Dermis microvascular lymphatic vessel endothelial cell (primary cell): Measurements from ENCODE around the gene ORC4. TPM values are rescaled to one million over a fixed set of nuclear protein-coding genes. Genes with fewer than 3 reads are reported as not detected.
"Not testable (repeated sequence)": the region's sequence is repeated elsewhere in the genome, so short reads cannot be mapped to it uniquely, and the experiment has no call there.

Source experiments
- DNase-seq, 2 donors: peaks; one replicate each; pipeline versions ENCODE4 v3.0.0 to v3.0.0-alpha.2; 2010; ENCODE audit warnings: low read depth in 2 of 2
- total RNA-seq: library from RNA; depleted of rRNA; stranded (reverse); fragments of >200 nt; gene quantifications from 2 replicates; pipeline ENCODE4 v1.2.1, GENCODE V29; 2014

The ORC4 gene
- total RNA-seq, 1 donor from 2014 or later: 18.5 TPM

DNA sequence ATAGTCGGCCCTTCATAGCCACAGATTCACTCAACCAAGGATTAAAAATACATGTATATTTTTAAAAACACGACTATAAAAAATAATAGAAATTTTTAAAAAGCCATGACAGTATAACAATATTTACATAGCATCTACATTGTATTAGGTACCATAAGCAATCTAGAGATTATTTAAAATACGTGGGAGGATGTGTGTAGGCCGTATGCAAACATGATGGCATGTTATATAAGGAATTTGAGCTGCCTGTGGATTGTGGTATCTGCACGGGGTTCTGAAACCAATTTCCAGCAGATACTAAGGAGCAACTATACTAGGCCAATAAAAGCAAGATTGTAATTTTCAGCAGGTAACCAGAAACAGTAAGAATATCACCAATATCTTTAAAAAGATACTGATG, 5.9 kb downstream of the ORC4 start:
- no peak for DNase-seq

DNA sequence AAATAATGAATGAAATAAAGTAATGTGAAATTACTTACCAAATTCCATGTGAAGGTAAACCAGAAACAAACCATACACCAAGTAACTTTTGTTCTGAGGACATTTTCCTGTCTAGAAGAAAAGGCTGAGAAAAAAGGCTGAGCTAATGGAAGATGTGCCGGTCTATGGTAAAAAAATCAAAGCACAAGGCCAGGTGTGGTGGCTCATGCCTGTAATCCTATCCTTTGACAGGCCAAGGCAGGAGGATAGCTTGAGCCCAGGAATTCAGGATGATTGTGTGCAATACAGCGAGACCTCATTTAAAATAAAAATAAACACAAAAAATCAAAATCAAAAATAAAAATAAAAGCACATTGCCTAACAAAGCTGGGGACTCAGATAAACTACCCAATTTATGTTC, 6.7 kb downstream of the ORC4 start:
- DNase-seq: no peak

DNA sequence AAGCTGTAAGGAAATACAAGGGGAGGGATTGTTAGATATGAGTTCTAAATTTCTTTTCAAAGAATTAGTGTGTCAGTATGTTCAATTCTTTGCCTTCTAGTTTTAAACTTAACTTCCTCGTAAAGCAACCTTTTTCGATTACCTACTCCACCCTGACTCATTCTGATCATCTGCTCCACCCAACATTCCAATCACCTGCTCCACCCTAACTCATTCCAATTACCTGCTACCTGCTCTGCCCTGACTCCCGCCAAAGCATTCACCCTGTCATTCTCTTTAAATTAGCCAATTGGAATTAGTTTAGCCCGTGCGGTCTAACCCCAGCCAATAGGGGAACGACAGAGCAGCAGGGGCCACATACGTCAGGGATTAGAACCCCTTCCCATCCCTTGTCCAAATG, 12.1 kb downstream of the ORC4 start:
- DNase-seq: not testable (repeated sequence)

DNA sequence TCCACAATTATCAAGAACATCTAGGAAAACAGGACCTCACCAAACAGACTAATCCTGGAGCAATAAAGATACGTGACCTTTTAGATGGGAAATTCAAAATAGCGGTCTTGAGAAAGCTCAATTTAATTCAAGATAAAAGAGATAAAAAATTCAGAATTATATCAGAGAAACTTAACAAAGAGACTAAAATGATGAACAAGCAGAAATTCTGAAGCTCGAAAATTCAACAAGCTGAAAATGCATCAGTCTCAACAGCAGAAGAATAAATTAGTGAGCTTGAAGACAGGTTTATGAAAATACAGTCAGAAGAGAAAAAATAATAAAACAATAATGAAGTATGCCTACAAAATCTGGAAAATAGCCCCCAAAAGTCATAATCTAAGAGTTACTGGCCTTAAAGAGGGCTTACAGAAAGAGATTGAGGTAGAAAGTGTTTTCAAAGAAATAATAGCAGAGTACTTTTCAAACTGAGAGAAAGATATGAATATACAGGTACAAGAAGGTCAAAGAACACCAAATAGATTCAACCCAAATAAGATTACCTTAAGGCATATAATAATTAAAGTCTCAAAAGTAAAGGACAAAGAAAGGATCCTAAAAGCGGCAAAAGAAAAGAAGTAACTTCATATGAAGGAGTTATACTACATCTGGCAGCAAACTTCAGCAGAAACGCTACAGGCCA, 13.2 kb downstream of the ORC4 start:
- no peak for DNase-seq

DNA sequence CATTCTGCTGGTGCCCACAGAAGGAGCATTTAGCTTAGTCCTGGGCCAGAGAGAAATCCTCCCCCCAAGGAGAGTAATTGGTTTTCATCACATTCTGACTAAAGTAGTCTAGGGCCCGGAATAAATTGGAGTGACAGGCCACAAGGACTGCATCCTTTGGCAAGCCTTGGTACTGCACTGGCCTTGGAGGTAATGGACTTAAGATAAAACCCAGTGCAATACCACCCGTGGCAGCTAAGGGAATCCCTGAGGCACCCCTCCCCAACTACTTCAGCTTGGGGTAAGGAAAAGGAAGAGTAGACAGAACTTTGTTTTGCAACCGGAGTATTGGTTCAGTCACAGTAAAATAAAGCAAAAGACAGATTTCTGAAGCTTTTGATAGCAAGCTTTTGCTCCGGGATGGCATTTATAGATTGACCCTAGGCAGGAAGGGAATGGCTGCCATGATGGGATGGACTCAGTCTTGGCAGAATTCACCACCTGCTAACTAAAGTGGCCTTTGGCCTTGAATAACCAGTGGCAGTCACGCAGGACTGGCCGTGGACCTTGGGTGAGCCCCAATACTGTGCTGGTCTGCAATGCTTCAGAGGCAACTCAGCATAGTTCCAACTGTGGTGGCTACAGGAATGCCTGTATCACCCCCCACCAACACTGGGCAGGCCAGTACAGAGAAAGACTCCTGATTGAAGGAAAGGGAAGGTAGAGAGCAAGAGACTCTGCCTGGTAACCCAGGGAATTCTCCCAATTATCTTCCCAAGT, 14.1 kb downstream of the ORC4 start:
- no peak for DNase-seq

DNA sequence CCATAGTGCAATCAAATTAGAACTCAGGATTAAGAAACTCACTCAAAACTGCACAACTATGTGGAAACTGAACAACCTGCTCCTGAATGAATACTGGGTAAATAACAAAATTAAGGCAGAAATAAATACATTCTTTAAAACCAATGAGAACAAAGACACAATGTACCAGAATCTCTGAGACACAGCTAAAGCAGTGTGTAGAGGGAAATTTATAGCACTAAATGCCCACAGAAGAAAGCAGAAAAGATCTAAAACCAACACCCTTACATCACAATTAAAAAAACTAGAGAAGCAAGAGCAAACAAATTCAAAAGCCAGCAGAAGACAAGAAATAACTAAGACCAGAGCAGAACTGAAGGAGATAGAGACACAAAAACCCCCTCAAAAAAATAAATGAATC, 18.1 kb downstream of the ORC4 start:
- not testable (repeated sequence) for DNase-seq

DNA sequence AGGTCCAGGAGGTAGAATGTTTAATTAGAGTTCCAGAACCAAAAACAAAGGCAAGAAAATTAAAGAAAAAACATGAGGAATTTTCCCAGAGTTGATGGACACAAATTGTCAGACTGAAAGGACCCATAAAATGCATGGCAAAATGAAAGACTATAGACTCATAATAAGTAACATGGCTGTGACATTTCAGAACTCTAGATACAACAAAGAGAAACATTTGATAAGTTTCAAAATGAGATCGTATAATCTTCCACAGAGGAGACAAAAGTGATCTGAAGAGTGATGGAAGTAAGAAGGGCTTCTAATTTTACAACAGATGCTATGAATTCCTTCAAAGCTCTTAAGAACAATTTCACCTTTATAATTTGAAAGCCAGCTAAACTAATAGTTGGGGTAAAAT, 20.4 kb downstream of the ORC4 start:
- no peak for DNase-seq

DNA sequence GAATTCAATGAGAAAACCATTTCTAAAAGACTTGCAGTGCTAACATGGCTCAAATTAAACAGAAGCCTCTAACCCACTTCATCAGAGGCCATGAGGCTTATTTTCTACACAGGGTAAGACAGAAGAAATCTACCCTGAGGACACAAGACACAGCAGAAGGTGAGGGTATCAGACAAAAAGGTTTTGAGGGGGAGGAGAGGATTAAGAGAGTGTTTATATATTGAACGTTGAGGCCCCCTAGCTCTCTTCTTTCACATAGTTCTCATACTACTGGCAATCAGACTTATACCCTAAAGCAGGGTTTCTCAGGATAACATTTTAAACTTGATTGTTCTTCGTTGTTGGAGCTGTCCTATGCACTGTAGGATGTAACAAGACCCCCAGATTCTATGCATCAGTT, 21.4 kb downstream of the ORC4 start:
- no peak for DNase-seq

DNA sequence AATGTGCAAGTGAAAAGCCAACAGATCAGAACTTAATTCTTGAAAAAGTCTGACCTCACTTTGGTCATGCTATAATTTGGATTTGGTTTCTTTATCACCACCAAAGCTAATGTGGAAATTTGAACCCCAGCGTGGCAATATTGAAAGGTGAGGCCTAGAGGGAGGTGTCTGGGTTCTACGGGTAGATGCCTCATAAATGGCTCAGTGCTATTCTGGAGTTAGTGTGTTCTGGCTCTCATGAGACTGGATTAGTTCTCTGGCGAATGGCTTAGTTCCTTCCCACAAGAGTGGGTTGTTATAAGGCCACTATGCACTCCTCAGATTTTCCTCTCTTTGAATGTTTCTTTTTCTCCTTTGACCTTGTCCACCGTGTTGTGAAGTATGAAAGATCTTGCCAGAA, 22.3 kb downstream of the ORC4 start:
- DNase-seq: no peak

DNA sequence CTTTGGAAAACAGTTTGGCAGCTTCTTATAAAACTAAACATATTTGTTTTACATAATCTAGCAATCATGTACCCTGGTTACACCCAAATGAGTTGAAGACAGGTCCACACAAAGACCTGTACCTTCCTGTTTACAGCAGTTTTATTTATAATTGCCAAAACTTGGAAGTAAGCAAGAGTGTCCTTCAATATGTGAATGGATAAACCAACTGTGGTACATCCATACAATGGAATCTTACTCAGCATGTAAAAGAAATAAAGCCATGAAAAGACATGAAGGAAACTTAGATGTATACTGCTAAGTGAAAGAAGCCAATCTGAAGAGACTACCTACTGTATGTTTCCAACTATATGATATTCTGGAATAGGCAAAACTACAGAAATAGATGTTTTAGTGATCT, 23.7 kb downstream of the ORC4 start:
- no peak for DNase-seq

DNA sequence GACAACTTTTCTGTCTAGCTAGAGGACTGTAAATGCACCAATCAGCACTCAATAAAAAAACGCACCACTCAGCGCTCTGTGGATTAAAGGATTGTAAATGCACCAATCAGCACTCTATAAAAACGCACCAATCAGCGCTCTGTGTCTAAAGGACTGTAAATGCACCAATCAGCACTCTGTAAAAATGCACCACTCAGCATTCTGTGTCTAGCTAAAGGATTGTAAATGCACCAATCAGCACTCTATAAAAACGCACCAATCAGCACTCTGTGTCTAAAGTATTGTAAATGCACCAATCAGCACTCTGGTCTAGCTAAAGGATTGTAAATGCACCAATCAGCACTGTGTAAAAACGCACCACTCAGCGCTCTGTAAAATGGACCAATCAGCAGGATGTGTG, 25.6 kb downstream of the ORC4 start:
- DNase-seq: not testable (repeated sequence)

DNA sequence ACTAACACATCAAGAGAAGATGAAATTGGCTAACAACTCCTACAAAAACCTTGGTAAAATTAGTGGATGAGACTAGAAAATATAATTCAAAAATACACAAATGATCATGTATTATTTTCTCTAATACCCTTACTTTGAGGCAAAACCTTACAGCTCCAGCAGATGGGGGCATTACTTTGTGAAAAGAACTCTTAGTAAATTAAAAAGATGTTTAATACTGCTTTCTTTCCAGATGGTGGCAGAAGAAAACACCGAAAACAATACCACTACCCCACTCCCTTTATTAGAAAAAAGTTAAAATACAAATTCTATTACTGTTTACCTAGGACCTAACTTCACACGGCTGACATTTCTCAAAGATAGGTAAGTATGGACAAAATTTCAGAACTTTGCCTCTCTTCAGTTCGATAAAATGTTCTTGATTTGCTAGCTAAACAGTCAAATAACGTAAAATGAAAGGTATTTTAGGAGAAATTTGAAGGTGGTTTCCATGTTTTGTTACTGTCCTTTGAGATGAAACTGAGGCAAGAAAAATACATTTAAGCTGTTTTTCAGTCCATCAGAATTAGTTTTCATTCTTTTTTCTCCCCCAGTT, 30.6 kb downstream of the ORC4 start:
- DNase-seq: peak; percentile 42 to 69

DNA sequence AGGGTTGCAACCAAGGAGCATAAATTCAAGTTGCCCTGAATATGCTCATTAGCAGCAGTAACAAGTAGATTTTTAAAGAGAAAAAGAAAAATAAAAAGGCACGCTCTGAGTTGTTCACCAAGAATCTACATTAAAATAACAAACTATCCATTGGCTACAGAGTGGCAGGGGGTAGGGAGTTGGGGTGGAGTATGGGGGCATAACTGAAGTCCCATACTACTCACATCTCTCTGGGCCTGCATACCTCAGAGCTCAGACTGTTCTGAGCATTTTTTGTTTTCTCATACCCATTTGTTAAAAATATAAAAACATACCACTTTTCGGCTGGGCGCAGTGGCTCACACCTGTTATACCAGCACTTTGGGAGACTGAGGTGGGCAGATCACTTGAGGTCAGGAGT, 31.4 kb downstream of the ORC4 start:
- DNase-seq: no peak

DNA sequence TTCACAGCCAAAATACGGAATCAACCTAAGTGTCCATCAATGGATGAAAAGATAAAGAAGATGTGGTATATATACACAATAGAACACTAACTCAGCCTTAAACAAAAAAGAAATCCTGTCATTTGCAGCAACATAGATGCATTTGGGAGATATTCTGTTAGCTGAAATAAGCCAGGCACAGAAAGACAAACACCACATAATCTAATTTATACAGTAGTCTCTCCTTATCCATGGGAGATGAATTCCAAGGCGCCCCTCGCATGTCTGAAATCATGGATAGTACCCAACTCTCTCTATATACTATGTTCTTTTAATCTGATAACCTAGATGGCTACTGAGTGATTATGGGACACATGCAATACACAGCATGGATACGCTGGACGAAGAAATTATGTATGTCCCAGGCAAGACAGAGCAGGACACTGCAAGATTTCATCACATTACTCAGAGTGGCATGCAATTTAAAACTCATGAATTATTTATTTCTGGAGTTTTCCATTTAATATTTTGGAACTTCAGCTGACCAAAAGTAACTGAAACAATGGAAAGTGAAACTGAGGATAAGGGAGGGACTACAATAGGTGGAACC, 39.5 kb downstream of the ORC4 start:
- no peak for DNase-seq

DNA sequence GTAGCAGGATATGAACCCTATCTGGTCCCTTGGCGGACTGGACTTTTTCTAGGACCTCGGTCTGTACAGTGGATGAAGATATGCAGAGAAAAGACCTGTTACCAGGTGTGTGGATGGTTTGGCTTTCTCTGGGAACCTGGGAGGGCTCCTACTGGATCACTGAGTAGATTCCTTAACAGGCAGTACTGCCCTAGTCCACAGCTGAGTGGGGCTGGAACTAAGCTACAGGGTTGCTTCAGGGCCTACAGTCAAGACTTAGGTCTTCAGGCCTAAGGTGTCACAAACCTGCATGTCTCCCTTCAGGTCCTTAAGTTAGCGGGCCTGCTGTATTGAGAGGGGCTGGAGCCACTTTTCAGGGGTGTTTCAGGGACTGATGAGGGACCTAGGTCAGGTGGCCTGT, 42.9 kb downstream of the ORC4 start:
- no peak for DNase-seq

DNA sequence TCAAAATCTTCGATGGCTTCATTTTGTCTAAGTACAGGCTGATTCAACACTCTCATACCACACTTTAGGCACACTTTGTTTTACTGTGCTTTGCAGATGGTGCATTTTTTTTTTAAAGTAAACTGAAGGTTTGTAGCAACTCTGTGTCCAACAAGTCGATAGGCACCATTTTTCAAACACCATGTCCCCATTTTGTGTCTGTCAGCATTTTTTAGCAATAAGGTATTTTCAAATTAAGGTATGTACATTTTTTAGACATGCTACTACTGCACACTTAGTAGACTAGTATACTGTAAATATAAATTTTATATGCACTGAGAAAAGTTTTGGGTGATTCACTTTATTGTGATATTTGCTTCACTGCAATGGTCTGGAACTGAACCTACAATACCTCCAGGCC, 44.4 kb downstream of the ORC4 start:
- no peak for DNase-seq

DNA sequence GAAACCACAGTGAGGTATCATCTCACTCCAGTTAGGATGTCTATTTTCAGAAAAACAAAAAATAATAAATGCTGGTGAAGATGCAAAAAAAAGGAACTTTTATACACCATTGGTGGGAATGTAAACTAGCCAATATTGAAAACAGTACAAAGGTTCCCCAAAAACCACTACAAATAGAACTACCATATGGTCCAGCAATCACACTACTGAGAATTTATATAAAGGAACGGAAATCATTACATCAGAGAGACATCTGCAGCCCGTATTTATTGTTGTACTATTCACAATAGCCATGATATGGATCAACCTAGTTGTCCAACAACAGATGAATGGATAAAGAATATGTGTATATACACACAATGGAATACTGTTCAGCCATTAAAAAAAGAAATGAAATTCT, 52.0 kb downstream of the ORC4 start:
- no peak for DNase-seq

DNA sequence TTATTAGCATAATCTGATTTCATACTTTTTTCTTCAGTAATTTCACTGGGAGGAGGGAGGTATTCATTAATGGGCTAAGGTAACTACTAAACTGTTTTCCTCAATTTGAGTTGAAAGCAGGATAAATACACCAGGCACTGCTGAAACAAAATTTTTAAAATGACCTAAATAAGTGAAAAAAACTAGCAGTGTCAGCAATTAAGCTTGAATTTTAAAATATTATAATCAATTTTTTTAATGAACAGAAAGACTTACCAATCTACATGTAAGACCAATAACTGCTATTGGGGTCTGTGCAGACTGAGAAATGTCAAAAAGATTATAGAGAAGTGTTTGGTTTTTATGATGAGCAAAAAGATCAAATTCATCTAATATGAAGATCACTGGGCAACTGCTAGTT, 68.4 kb downstream of the ORC4 start:
- no peak for DNase-seq

DNA sequence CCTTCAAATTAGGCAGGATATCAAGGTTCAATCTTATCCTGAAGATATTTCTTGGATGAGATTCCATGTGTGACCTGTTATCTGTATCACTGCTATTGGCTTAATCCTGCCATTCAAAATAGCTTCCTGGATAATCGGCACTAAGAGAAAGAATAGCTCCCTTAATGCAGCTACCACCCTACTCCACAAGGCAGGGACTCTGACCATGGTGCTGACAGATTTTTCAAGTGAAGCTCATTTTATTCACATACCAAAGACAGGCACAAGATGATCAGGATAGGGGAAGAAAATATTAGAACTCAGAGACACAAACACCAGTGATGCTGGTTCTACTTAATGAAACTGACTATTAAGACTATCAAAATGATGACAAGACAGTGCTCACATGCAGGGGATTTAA, 74.9 kb downstream of the ORC4 start:
- peak in 1 of 2 donors; percentile 13 for DNase-seq

DNA sequence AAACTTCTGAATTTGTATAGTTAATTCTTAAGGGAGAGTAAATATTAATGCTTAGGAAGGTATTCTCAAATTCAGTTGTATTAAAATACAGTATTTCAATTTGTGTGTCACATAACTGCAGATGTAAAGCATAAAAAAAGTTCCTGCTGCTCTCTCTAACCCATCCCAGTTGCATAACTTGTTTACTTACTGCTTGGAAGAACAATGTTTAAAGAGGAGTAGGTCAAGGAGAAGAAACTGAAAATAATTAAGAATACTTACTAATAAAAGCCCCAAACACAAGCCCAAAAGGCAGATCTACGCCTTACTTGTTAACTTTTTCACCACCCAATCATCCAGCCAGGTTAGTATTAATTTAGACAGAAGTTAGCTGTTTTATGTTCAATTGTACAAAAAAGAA, 81.2 kb downstream of the ORC4 start:
- no peak for DNase-seq

DNA sequence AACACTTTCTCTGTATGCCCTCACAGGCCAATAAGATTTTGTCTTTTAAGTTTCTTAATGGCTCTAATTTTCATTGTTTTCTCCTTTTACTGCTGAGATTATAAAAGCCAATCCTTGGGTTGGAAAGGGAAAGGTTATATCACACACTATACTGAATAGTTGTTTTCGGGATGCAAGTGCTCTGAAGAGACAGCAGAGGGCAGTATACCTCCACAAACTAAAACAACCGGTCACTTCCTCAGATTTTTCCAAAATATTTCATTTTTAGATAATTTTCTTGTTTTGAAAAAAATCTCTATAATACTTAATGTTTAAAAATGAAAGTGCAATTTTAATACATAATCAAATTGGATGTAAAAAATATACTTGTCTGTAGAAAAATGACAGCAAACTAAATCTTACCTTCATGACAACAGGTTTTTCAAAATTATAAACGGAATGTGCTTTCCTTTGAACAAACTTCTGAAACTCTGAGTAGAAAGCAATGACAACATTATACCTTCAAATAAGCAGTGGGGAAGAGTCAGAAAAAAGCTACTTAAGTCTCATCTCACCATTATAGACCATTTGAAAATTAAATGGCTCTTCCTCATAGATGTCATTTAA, 82.7 kb downstream of the ORC4 start:
- peak; percentile 6 to 40 for DNase-seq
